ENCODE measurements around the gene TRIM54.
"Not testable (repeated sequence)": the region's sequence is repeated elsewhere in the genome, so short reads cannot be mapped to it uniquely, and the experiment has no call there.

Gene TRIM54

DNA sequence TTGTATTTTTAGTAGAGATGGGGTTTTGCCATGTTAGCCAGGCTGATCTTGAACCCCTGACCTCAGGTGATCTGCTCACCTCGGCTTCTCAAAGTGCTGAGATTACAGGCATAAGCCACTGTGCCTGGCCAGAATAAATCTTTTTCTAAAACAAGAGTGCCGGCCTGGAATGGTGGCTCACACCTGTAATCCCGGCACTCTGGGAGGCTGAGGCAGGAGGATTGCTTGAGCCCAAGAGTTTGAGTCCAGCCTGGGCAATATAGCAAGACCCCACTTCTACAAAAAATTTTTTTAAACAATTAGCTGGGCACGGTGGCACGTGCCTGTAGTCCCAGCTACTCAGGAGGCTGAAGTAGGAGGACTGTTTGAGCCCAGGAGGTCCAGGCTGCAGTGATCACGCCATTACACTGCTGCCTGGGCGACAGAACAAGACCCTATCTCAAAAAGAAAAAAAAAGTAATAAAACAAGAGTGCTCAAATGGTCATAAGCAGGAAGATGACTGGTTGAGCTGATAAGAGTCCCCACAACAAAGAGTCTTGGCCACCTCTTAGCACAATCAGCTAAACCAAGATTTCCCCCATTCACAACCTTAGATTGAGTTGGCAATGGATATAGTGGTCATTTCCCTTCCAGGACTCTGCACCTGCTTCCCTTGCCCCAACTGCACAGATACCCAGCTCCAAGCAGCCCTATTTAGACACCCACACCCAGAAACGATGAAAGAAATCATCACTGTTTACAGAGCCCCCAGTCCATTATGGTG lies 31.8 kb downstream of the TRIM54 start:
- DNase-seq (ENCODE audit: low read depth) = no peak

DNA sequence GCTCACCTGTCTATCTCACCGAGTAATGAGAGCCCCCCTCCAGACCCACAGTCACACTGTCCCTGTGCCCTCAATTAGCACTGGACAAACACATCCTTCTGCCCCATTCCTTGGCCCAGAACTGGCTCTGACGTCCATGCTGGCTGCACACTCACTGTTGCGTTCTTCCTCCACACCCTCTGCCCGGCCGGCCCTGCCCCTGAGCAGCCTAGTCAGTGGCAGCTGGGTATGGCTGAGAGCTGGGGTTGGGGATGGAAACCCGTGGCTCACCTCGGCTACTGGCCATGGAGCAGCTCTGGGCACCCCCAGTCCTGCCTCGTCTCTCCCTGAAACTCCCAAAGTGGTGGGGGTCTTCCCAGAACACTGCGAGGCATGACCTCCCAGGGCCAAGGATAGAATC lies 32.5 kb downstream of the TRIM54 start:
- no peak for DNase-seq (ENCODE audit: low read depth)

DNA sequence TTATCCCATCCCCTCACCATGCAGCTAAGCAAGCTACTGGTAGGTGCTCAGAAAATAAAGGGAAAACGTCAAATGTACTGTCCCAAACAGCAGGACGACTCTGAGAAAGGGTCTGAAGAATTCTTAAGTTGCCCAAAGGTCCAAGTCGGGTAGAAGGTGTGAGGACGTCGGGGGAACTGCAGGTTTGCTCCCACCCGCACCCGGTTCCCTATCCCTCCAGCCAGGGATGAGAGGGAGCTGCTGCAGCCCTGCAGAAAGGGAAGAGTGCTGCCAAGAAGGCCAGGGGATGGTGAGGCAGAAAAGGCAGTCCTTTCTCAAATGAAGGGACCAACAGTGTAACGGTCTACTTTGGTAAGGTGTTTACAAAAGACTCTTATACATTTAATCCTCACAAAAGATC lies 32.9 kb downstream of the TRIM54 start:
- no peak for DNase-seq (ENCODE audit: low read depth)

- DNase-seq (ENCODE audit: low read depth) = no peak
Measured at GRCh38 chr2:27316655-27317412, 34.6 kb downstream of the TRIM54 start.

GRCh38 chr2:27319839-27320238 lies 37.6 kb downstream of the TRIM54 start:
- not testable (repeated sequence) for DNase-seq (ENCODE audit: low read depth)

GRCh38 chr2:27320958-27321543 lies 38.8 kb downstream of the TRIM54 start:
- no peak for DNase-seq (ENCODE audit: low read depth)

- DNase-seq (ENCODE audit: low read depth) = no peak
Measured at GRCh38 chr2:27322301-27322765, 40.1 kb downstream of the TRIM54 start.

DNA sequence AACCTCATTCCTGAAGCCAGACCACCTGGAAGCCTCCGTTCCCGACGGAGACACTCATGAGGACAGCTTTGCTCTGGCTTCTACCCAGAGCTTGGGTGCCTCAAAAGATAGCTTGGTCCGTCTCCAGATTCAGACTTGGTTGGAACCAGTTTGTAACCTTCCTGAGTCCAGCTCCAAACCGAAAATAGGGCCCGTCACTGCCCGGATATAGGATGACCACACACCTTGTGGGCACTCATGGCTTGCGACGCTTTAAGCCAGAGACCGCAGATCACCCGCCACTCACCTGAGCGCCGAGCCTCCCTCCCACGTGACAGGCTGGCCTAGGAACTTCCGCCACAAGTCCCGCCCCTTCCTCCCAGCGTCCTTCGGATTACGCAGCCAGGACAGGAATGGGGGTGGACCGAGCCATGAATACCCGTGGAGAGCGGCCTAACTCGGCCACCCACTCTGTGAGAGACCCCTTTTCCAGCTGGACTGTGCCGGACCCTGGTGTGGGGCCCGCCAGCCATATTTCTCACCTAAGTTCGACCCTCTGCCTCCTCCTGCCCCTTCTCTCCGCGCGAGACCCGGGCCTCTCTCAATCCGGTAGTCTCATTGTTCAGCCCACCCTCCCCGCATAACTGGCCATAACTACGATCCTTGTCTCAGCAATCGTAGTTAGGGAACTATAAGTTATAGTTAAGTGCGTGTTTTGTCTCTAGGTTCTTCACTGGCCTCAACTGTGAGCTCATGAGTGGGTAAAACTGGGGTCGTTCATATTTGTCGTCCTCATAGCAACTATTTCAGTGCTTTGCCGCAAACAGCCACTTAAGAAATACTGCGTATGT lies 40.8 kb downstream of the TRIM54 start, which contains the start of gene MPV17:
Gene MPV17, minus strand, starts transcription at position 332 of the 830 bp plus-strand sequence. CDS start 580 bp downstream, outside the sequence.
- peak; percentile 75 for DNase-seq (ENCODE audit: low read depth)

DNA sequence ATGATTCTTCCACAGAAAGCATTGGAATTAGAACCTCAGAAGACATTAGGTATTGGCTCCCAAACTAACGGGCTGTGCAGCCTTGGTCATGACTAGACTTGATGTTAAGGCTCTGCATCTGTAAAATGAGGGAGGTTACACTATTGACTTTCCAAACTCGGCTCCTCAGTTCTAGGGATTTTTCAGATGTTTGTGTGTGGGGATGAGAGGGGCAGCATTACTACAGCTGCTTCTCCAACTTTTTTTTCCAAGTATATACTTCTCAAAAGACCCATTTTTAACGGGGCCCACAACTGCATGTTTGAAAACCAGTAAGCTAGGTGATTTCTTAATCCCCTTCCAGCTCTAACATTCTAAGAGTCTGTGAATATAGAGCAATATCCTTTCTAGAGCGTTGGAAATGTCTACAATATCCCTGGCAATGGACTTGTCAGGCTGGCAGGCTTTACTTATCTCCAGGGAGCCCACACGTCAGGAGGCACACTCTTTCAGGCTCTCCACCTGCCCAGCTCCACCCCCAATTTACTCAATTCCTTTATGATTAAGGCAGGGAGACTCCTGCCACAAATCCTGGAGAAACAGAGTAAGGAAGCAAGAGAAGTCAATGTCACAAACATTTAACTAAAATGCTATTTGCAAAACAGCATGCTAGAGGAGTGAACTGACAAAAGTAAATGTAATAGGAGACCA lies 41.5 kb downstream of the TRIM54 start:
- no peak for DNase-seq (ENCODE audit: low read depth)

- no peak for DNase-seq (ENCODE audit: low read depth)
Measured at GRCh38 chr2:27324720-27325119, 42.5 kb downstream of the TRIM54 start.

GRCh38 chr2:27335311-27335710 lies 53.1 kb downstream of the TRIM54 start:
- no peak for DNase-seq (ENCODE audit: low read depth)

GRCh38 chr2:27336173-27336572 lies 53.9 kb downstream of the TRIM54 start:
- no peak for DNase-seq (ENCODE audit: low read depth)

GRCh38 chr2:27347641-27348040 lies 65.4 kb downstream of the TRIM54 start:
- no peak for DNase-seq (ENCODE audit: low read depth)

DNA sequence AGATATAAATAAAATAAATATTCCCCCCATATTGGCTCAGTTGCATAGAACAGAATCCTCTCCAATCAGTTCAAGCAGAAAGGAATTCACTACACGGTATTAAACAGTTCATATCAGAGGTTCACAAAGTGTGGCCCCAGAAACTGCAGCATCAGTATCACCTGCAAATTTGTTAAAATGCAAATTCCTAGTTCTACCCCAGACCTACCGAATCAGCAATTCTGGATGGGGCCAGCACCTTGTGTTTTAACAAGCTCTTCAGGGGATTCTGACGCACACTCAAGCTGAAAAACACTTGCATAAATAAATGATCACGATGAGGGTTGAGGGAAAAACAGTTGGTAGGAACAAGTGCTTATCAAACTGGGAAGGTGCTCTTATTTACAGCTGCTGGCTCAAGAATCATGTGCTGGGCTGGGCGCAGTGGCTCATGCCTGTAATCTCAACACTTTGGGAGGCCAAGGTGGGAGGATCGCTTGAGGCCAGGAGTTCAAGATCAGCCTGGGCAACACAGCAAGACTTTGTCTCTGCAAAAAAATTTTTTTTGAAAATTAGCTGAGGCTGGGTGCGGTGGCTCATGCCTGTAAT lies 68.0 kb downstream of the TRIM54 start:
- DNase-seq (ENCODE audit: low read depth) = no peak

DNA sequence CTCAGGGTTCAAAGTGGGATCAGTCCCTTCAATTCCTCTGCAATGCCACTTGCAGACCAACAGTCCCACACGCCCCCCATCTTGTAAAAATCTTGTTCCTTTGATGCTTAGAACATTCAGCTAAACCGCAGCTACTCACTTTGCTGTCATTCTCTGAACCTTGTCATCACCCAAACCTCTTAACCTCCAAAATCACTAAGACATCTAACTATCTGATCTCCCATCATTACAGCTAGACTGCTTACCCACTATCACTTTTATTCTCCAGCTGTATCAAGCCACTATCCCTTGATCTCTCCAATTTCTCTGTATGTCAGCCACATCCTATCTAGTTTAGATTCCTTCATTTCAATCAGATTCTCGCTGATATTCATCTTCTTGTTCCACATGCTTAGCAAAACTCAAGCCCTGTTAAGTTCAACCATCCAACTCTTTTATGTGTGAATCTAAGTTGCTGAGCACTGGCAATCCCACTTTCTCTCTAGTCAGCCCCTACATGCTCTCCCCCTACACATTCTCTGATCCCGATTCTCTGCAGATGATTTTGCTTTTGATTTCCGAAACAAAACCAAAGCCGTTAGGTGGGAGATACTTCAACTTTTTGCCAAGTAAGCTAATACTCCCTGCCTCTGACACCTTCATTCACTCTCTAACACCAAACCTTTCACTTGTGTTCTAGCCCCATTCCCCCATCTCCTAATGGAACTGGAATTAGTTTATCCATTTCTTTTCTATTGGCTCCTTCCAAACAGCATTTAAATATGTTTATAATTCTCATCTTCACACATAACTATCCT lies 69.8 kb downstream of the TRIM54 start:
- no peak for DNase-seq (ENCODE audit: low read depth)

DNA sequence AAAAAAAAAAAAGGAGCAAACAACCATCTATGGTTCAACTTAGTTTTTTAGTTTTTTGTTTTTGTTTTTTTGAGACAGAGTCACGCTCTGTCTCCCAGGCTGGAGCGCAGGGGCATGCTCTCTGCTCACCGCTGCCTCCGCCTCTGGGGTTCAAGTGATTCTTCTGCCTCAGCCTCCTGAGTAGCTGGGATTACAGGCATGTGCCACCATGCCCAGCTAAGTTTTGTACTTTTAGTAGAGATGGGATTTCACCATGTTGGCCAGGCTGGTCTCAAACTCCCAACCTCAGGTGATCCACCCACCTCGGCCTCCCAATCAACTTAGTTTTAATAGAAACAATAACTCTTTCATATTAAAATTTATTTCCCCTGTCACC lies 71.1 kb downstream of the TRIM54 start:
- not testable (repeated sequence) for DNase-seq (ENCODE audit: low read depth)

GRCh38 chr2:27353762-27354596 lies 71.8 kb downstream of the TRIM54 start:
- DNase-seq (ENCODE audit: low read depth) = no peak

GRCh38 chr2:27354597-27354927 lies 72.3 kb downstream of the TRIM54 start:
- no peak for DNase-seq (ENCODE audit: low read depth)

DNA sequence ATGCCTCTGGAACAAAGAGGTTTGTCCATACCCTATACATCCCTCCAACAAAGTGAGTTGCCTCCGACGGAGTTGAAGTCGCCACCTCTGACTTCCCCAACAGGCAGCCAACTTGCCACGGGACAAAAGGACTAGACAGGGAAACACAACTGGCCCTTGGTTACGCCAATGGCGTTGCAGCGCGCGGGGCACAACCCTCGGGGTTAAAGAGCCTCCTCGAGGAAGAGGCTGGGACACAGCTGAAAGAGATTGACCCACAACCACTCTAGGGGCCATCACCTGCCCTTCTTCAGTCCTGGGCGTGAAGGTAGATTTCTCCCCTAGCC lies 73.8 kb downstream of the TRIM54 start:
- DNase-seq (ENCODE audit: low read depth) = no peak

Data from T-helper 22 cell (primary cell).